ENCODE results near the gene RAX2.

RAX2 gene

GRCh38 chr19:3800996-3801395 is 29.0 kb upstream of the RAX2 start:
- no peak for DNase-seq

GRCh38 chr19:3798137-3798536 is 26.1 kb upstream of the RAX2 start:
- no peak for DNase-seq

- DNase-seq, result no peak
These were observed 24.3 kb upstream of the RAX2 start for GRCh38 chr19:3796358-3796757.

- no peak for DNase-seq
These were observed 21.8 kb upstream of the RAX2 start for GRCh38 chr19:3793799-3794198.

- no peak for DNase-seq
These were observed 20.1 kb upstream of the RAX2 start for GRCh38 chr19:3792114-3792513.

- no peak for DNase-seq
These were observed 18.9 kb upstream of the RAX2 start for GRCh38 chr19:3790941-3791340.

- no peak for DNase-seq
These were observed 18.2 kb upstream of the RAX2 start for GRCh38 chr19:3790209-3790734.

GRCh38 chr19:3788996-3789778 is 17.2 kb upstream of the RAX2 start:
- DNase-seq, result no peak

GRCh38 chr19:3785938-3786824 is 14.2 kb upstream of the RAX2 start, which contains the start of gene MATK:
Gene MATK (minus strand): TSS chr19:3786381. CDS start chr19:3785135, 1,246 bp downstream.
- peak; percentile 71 for DNase-seq

- peak; percentile 67 for DNase-seq
These were observed 13.5 kb upstream of the RAX2 start for GRCh38 chr19:3785451-3785937.

- DNase-seq, result no peak
These were observed 12.8 kb upstream of the RAX2 start for GRCh38 chr19:3784607-3785450.

GRCh38 chr19:3783660-3784584 is 11.9 kb upstream of the RAX2 start:
- peak; percentile 71 for DNase-seq

- no peak for DNase-seq
These were observed 10.9 kb upstream of the RAX2 start for GRCh38 chr19:3782903-3783302.

- DNase-seq, result no peak
These were observed 10.3 kb upstream of the RAX2 start for GRCh38 chr19:3782330-3782729.

GRCh38 chr19:3781603-3782002 is 9.6 kb upstream of the RAX2 start:
- DNase-seq, result no peak

GRCh38 chr19:3780786-3781304 is 8.8 kb upstream of the RAX2 start:
- no peak for DNase-seq

GRCh38 chr19:3778899-3779723 is 7.1 kb upstream of the RAX2 start:
- no peak for DNase-seq

- DNase-seq, result no peak
These were observed 6.3 kb upstream of the RAX2 start for GRCh38 chr19:3778104-3778867.

- DNase-seq, result no peak
These were observed 4.5 kb upstream of the RAX2 start for GRCh38 chr19:3776479-3777040.
